ENCODE data around the gene MCMBP. TPM values are rescaled to one million over a fixed set of nuclear protein-coding genes. Genes with fewer than 3 reads are reported as not detected.

MCMBP gene
- total RNA-seq, 1 experiment from 2014 or later = 71.0 TPM

GRCh38 chr10:119821182-119821581 lies 51.5 kb downstream of the MCMBP start:
- Mint-ChIP-seq H3K36me3 (ENCODE audit: insufficient read depth, unreplicated experiment) (peaks cover under 1% of the 10 kb centered on the region), H3K27ac (ENCODE audit: low read depth, unreplicated experiment) (no peak overlapping the region), H3K4me1 (ENCODE audit: insufficient read depth, unreplicated experiment) (no peaks in the 10 kb centered on the region), H3K4me3 (ENCODE audit: unreplicated experiment) (no peak overlapping the region), H3K9me3 (ENCODE audit: unreplicated experiment) (no peaks in the 10 kb centered on the region), H3K27me3 (ENCODE audit: insufficient read depth, unreplicated experiment) (no peaks in the 10 kb centered on the region)
- no peak for TF ChIP-seq CTCF (IDR thresholded peaks at IDR 0.05; ENCODE audit: unreplicated experiment)
- BruUV-seq (replicated peaks) = no TSS peak
- no peak for DNase-seq (ENCODE audit: unreplicated experiment)
- intact Hi-C loops (cut with micrococcal nuclease) = no loop called here
- ChIA-PET POLR2A (interaction anchor here (1.1 to 1.4 kb wide), 2 partner anchors 50 to 71 kb away, joined by 4 to 5 read pairs; no protein-coding TSS in a partner anchor), CTCF (interaction anchor here (0.6 kb wide), 1 partner anchor 21 kb away, joined by 3 read pairs; no protein-coding TSS in a partner anchor)

- no TSS peak for BruUV-seq (replicated peaks)
- Mint-ChIP-seq H3K9me3 (ENCODE audit: unreplicated experiment) (no peaks in the 10 kb centered on the region), H3K36me3 (ENCODE audit: insufficient read depth, unreplicated experiment) (no peaks in the 10 kb centered on the region), H3K4me1 (ENCODE audit: insufficient read depth, unreplicated experiment) (no peaks in the 10 kb centered on the region), H3K27ac (ENCODE audit: low read depth, unreplicated experiment) (no peak overlapping the region), H3K27me3 (ENCODE audit: insufficient read depth, unreplicated experiment) (no peaks in the 10 kb centered on the region), H3K4me3 (ENCODE audit: unreplicated experiment) (no peak overlapping the region)
- intact Hi-C loops (cut with micrococcal nuclease) = no loop called here
- TF ChIP-seq CTCF (IDR thresholded peaks at IDR 0.05; ENCODE audit: unreplicated experiment) = no peak
- ChIA-PET CTCF (interaction anchor here (0.6 kb wide), 2 partner anchors 202 to 233 kb away, joined by 4 to 5 read pairs; no protein-coding TSS in a partner anchor), POLR2A (no interaction called here)
- no peak for DNase-seq (ENCODE audit: unreplicated experiment)
These were observed 53.8 kb downstream of the MCMBP start for GRCh38 chr10:119818889-119819270.

- H3K4me3 Mint-ChIP-seq (ENCODE audit: unreplicated experiment) = no peak overlapping the region
- ChIA-PET POLR2A (interaction anchor here (0.6 kb wide), 1 partner anchor 20 kb away, joined by 3 read pairs; no protein-coding TSS in a partner anchor), CTCF (interaction anchor here (0.6 kb wide), 2 partner anchors 201 to 232 kb away, joined by 4 to 5 read pairs; no protein-coding TSS in a partner anchor)
- H3K36me3 Mint-ChIP-seq (ENCODE audit: insufficient read depth, unreplicated experiment) = no peaks in the 10 kb centered on the region
- no TSS peak for BruUV-seq (replicated peaks)
- DNase-seq (ENCODE audit: unreplicated experiment) = no peak
- no peaks in the 10 kb centered on the region for H3K4me1 Mint-ChIP-seq (ENCODE audit: insufficient read depth, unreplicated experiment)
- no peaks in the 10 kb centered on the region for H3K9me3 Mint-ChIP-seq (ENCODE audit: unreplicated experiment)
- no peak overlapping the region for H3K27ac Mint-ChIP-seq (ENCODE audit: low read depth, unreplicated experiment)
- intact Hi-C loops (cut with micrococcal nuclease) = no loop called here
- no peaks in the 10 kb centered on the region for H3K27me3 Mint-ChIP-seq (ENCODE audit: insufficient read depth, unreplicated experiment)
- no peak for TF ChIP-seq CTCF (IDR thresholded peaks at IDR 0.05; ENCODE audit: unreplicated experiment)
These were observed 54.4 kb downstream of the MCMBP start for GRCh38 chr10:119817991-119818888.

- Mint-ChIP-seq H3K4me1 (ENCODE audit: insufficient read depth, unreplicated experiment) (no peaks in the 10 kb centered on the region), H3K27me3 (ENCODE audit: insufficient read depth, unreplicated experiment) (no peaks in the 10 kb centered on the region), H3K27ac (ENCODE audit: low read depth, unreplicated experiment) (no peak overlapping the region), H3K9me3 (ENCODE audit: unreplicated experiment) (no peaks in the 10 kb centered on the region), H3K4me3 (ENCODE audit: unreplicated experiment) (no peak overlapping the region), H3K36me3 (ENCODE audit: insufficient read depth, unreplicated experiment) (no peaks in the 10 kb centered on the region)
- intact Hi-C loops (cut with micrococcal nuclease) = no loop called here
- ChIA-PET CTCF (interaction anchor here (0.6 to 0.7 kb wide), 2 partner anchors 65 to 677 kb away, joined by 3 to 4 read pairs; no protein-coding TSS in a partner anchor), POLR2A (no interaction called here)
- TF ChIP-seq CTCF (IDR thresholded peaks at IDR 0.05; ENCODE audit: unreplicated experiment) = no peak
- BruUV-seq (replicated peaks) = no TSS peak
- DNase-seq (ENCODE audit: unreplicated experiment) = no peak
These were observed 57.0 kb downstream of the MCMBP start for GRCh38 chr10:119815671-119816070.
